AG09309 (cell line): ENCODE results near the gene GIMAP1.

Experiments
- DNase-seq: peaks from one replicate; pipeline ENCODE4 v3.0.0-alpha.2; 2010; ENCODE audit warnings: low read depth
- H3K4me3 ChIP-seq: 2 replicates; pipeline ENCODE4 v1.5.1; 2011; ENCODE audit warnings: mild to moderate bottlenecking, low read depth, low read length, moderate library complexity; ENCODE audit not compliant: control insufficient read depth
- CTCF ChIP-seq: IDR thresholded peaks from 2 replicates; pipeline ENCODE4 v1.5.1; 2011; ENCODE audit warnings: mild to moderate bottlenecking, low read depth, low read length, inconsistent platforms; ENCODE audit not compliant: insufficient read depth, control insufficient read depth; ENCODE audit errors: missing control alignments

Gene GIMAP1

GRCh38 chr7:150753826-150754603 is 37.6 kb downstream of the GIMAP1 start:
- no peak for TF ChIP-seq CTCF
- no peak overlapping the region for H3K4me3 ChIP-seq
- DNase-seq: no peak

- no peak for TF ChIP-seq CTCF
- H3K4me3 ChIP-seq: no peak overlapping the region
- no peak for DNase-seq
These were observed 38.5 kb downstream of the GIMAP1 start for GRCh38 chr7:150754951-150755350.

GRCh38 chr7:150755473-150756099 is 39.2 kb downstream of the GIMAP1 start:
- no peak for DNase-seq
- no peak overlapping the region for H3K4me3 ChIP-seq
- no peak for TF ChIP-seq CTCF

- TF ChIP-seq CTCF: no peak
- DNase-seq: no peak
These were observed 39.8 kb downstream of the GIMAP1 start for GRCh38 chr7:150756166-150756565.

GRCh38 chr7:150756858-150757257 is 40.4 kb downstream of the GIMAP1 start:
- TF ChIP-seq CTCF: no peak
- no peak overlapping the region for H3K4me3 ChIP-seq
- DNase-seq: no peak

More at GRCh38 chr7:150756166-150756565, 39.8 kb downstream of the GIMAP1 start:
- H3K4me3 ChIP-seq: no peak overlapping the region

GRCh38 chr7:150759479-150759878 is 43.1 kb downstream of the GIMAP1 start:
- no peak overlapping the region for H3K4me3 ChIP-seq
- no peak for TF ChIP-seq CTCF
- DNase-seq: no peak
